ENCODE data around the gene OXNAD1. TPM values are rescaled to one million over a fixed set of nuclear protein-coding genes. Genes with fewer than 3 reads are reported as not detected.

The OXNAD1 gene
- total RNA-seq, 2 experiments from 2014 or later, result 37.0 to 38.8 TPM

DNA sequence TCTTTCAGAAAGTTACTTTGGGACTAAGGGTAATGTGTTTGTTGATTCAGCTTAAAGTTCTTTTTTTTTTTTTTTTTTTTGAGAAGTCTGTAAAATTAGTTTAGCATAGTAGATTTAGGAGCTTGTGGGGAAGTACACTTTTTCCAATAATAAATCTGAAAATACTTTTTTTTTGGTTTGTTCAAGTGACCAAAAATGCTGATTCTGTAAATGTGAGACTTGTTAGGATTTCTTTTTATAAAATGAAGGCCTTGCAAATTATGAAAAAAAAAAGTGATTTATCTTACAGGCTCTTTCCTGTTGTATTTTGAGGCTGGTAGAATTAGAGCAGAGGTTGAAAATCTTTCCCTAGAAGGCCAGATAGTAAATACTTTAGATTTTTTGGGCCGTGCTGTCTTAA is 7.6 kb downstream of the OXNAD1 start:
- no peak for ATAC-seq
- H3K4me3 Mint-ChIP-seq, result no peak overlapping the region
- DNase-seq, result no peak
- no peak overlapping the region for H3K27ac Mint-ChIP-seq
- peaks cover 10% of the 10 kb centered on the region for H3K4me1 Mint-ChIP-seq (ENCODE audit: low read depth)
- peaks cover 49% of the 10 kb centered on the region for H3K36me3 Mint-ChIP-seq (ENCODE audit: low read depth)
- ChIA-PET POLR2A (no interaction called here), CTCF (interaction anchor here (1.2 to 10.5 kb wide), 4 partner anchors 9 to 45 kb away, joined by 4 to 138 read pairs (median 64); no protein-coding TSS in a partner anchor)
- H3K27me3 Mint-ChIP-seq, result no peaks in the 10 kb centered on the region
- TF ChIP-seq, protein P1, sequence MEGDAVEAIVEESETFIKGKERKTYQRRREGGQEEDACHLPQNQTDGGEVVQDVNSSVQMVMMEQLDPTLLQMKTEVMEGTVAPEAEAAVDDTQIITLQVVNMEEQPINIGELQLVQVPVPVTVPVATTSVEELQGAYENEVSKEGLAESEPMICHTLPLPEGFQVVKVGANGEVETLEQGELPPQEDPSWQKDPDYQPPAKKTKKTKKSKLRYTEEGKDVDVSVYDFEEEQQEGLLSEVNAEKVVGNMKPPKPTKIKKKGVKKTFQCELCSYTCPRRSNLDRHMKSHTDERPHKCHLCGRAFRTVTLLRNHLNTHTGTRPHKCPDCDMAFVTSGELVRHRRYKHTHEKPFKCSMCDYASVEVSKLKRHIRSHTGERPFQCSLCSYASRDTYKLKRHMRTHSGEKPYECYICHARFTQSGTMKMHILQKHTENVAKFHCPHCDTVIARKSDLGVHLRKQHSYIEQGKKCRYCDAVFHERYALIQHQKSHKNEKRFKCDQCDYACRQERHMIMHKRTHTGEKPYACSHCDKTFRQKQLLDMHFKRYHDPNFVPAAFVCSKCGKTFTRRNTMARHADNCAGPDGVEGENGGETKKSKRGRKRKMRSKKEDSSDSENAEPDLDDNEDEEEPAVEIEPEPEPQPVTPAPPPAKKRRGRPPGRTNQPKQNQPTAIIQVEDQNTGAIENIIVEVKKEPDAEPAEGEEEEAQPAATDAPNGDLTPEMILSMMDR (IDR thresholded peaks at IDR 0.05), result no peak
- no peaks in the 10 kb centered on the region for H3K9me3 Mint-ChIP-seq
- intact Hi-C loops (cut with micrococcal nuclease), result no loop called here

DNA sequence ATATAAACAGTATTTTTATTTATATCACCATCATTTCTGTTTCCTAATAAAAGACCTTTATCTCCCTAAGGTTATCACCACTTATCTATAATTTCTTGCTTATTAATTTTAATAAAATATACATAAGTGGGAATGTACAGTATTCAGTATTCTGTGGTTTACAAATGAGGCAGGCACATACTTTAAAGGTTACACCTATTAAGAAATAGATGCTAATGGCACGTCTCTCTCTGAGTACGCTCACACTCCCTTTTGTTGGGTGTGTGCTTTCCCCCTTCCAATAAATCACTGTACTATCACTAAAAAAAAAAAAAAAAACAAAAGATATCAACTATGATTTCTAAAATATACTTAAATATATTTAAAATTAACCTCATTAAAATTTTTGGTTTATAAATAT is 8.9 kb downstream of the OXNAD1 start:
- ChIA-PET POLR2A (no interaction called here), CTCF (interaction anchor here (10.5 kb wide), 1 partner anchor 43 kb away, joined by 121 read pairs; no protein-coding TSS in a partner anchor)
- TF ChIP-seq, protein P1 (IDR thresholded peaks at IDR 0.05), result no peak
- Mint-ChIP-seq H3K4me1 (ENCODE audit: low read depth) (peaks cover under 1% of the 10 kb centered on the region), H3K27me3 (no peaks in the 10 kb centered on the region), H3K36me3 (ENCODE audit: low read depth) (peaks cover 53% of the 10 kb centered on the region), H3K4me3 (no peak overlapping the region), H3K9me3 (no peaks in the 10 kb centered on the region), H3K27ac (no peak overlapping the region)
- DNase-seq (no peak), ATAC-seq (no peak)
- intact Hi-C loops (cut with micrococcal nuclease), result no loop called here

DNA sequence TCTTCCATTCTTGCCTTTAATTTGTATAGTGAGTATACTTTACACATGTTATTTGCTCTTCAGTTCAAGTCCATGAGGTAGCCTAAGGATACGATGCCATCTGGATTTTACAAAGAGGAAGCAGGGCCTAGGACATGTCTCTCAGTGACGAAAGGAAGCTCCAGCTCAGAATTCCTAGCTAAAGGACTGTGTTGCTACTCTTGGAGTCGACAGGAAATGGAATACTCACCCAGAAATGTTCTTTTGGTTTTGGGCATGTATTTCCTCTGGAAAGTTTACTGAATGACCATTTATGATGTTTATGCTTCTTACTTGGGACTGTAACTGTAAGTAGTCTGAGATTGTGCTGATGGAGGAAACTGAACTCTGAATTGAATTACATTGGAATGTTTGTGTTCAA is 12.5 kb downstream of the OXNAD1 start:
- peaks cover 36% of the 10 kb centered on the region for H3K36me3 Mint-ChIP-seq (ENCODE audit: low read depth)
- intact Hi-C loops (cut with micrococcal nuclease), result no loop called here
- H3K4me1 Mint-ChIP-seq (ENCODE audit: low read depth), result no peaks in the 10 kb centered on the region
- no peaks in the 10 kb centered on the region for H3K9me3 Mint-ChIP-seq
- no peak for ATAC-seq
- no peak overlapping the region for H3K27ac Mint-ChIP-seq
- ChIA-PET CTCF (interaction anchor here (1.2 to 11.5 kb wide), 2 partner anchors 9 to 42 kb away, joined by 3 to 138 read pairs; partner anchors contain the start of genes DPH3 and OXNAD1), POLR2A (interaction anchor here (1.0 kb wide), 1 partner anchor 12 kb away, joined by 3 read pairs; no protein-coding TSS in a partner anchor)
- no peaks in the 10 kb centered on the region for H3K27me3 Mint-ChIP-seq
- DNase-seq, result no peak
- TF ChIP-seq, protein P1 (IDR thresholded peaks at IDR 0.05), result no peak
- H3K4me3 Mint-ChIP-seq, result no peak overlapping the region

DNA sequence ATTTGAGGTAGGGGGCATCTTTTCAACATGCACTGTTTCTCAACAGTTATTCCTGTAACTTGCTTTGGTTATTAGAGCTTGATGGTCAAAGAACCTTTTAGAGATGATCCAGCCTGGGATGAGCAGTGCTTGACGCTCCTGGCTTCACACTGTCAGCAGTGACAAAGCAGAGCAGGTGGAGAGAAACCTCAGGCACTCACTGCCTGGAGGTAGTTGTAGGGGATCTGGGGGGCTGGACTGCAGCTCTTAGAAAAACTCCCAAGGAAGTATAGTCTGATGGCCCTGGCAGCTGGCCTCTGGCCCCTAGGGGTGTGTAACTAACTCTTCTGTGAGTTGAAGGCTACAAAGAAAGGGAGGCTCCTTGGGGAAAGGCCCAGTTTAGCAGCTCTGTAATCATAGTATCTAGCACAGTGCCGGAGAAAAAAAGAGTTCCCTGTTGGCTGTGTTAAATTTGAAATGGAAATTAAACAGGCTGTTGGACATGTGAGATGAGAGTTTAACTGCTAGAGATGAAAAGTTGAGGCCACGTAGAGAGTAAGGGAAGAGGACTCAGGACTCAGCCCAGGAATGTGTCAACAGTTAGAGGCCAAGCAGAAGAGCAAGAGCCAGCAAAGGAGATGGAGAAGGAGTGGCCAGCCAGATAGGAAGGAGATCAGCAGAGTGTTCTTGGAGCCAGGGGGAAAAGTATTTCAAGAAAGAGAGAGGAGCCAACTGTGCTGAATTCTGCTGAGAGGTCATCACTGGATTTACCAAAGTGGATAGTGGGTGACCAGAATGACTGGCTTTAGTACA is 14.2 kb downstream of the OXNAD1 start:
- TF ChIP-seq, protein P1 (IDR thresholded peaks at IDR 0.05), result no peak
- ATAC-seq (no peak), DNase-seq (no peak)
- Mint-ChIP-seq H3K27ac (no peak overlapping the region), H3K27me3 (no peaks in the 10 kb centered on the region), H3K9me3 (no peaks in the 10 kb centered on the region), H3K4me1 (ENCODE audit: low read depth) (peaks cover 7% of the 10 kb centered on the region), H3K36me3 (ENCODE audit: low read depth) (peaks cover 45% of the 10 kb centered on the region), H3K4me3 (no peak overlapping the region)
- ChIA-PET POLR2A (interaction anchor here (1.2 to 1.9 kb wide), 3 partner anchors 10 to 22 kb away, joined by 4 read pairs; no protein-coding TSS in a partner anchor), CTCF (interaction anchor here (3.1 to 11.5 kb wide), 2 partner anchors 11 kb away, joined by 11 to 138 read pairs; partner anchors contain the start of genes DPH3 and OXNAD1)
- intact Hi-C loops (cut with micrococcal nuclease), result no loop called here

DNA sequence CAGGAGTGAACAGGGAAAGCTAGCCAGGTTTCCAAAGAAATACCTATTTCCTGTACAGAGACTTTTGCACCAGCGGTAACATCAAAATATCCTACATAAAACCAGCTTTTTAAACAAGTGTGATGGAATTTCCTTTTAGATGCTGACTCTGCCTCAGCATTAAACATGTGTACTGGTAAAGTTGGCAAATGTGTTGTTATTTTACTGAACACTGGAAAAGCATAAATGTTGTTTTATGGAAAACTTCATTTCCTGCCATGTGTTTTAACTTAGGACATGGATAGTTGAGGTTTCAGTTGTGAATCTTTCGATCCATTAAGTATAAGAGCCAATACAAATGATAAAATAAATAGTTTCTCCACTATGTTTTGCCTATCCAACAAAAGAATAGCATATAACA is 15.7 kb downstream of the OXNAD1 start:
- H3K36me3 Mint-ChIP-seq (ENCODE audit: low read depth), result peaks cover 50% of the 10 kb centered on the region
- DNase-seq (no peak), ATAC-seq (no peak)
- H3K27ac Mint-ChIP-seq, result no peak overlapping the region
- TF ChIP-seq, protein P1 (IDR thresholded peaks at IDR 0.05), result no peak
- ChIA-PET POLR2A (no interaction called here), CTCF (interaction anchor here (3.1 to 11.5 kb wide), 2 partner anchors 10 to 12 kb away, joined by 11 to 138 read pairs; partner anchors contain the start of genes DPH3 and OXNAD1)
- H3K4me3 Mint-ChIP-seq, result no peak overlapping the region
- H3K27me3 Mint-ChIP-seq, result no peaks in the 10 kb centered on the region
- H3K4me1 Mint-ChIP-seq (ENCODE audit: low read depth), result peaks cover 21% of the 10 kb centered on the region
- intact Hi-C loops (cut with micrococcal nuclease), result no loop called here
- no peaks in the 10 kb centered on the region for H3K9me3 Mint-ChIP-seq

Data from activated CD8-positive, alpha-beta T cell treated with anti-CD3 and anti-CD28 coated beads for 36 hours (primary cell).